ENCODE data around the gene NRIP1.

DNA sequence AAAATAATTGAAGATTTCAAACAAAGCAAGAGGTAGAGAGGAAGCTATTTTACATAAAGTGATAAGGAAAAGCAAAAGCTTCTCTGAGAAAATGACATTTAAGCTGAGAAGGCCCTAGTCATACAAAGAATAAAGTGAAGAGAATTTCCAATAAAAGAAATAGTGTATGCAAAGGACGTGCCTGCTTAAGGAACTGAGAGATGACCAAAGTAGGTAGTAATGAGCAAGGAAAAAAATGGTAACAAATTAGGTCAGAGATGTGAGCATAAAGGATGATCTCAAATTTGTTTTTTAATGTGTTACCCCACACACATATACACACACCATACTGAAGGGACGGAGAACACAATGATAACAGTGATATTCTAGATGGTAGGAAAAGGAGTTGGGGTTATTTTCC, 46.4 kb downstream of the NRIP1 start:
- TF ChIP-seq CTCF (conservative IDR thresholded peaks at IDR 0.05 in 1 of 2, IDR thresholded peaks at IDR 0.05 in 1 of 2; ENCODE audit: extremely low read depth in 1 of 2, insufficient read depth in 1 of 2, low read depth in 1 of 2, low read length in 2 of 2) (no peak), EZH2 (IDR thresholded peaks at IDR 0.05; ENCODE audit: borderline replicate concordance, low read length) (no peak)
